HepG2 (cell line): ENCODE measurements around the gene RTCA. TPM values are rescaled to one million over a fixed set of nuclear protein-coding genes. Genes with fewer than 3 reads are reported as not detected.

Experiments
- ATF3 ChIP-seq: sonication (generic); formaldehyde crosslinking; IDR thresholded peaks from 2 replicates; pipeline ENCODE4 v1.4.0; 2020; ENCODE audit warnings: missing genetic modification reagents
- EP300 ChIP-seq, 3 experiments: sonication (generic) in 1 of 3; formaldehyde crosslinking in 1 of 3; IDR thresholded peaks; 2 replicates each; pipeline versions ENCODE4 v1.5.1 to v1.6.1; 2011 to 2020; ENCODE audit warnings: low read depth in 2 of 3, low read length in 2 of 3, borderline replicate concordance in 1 of 3, improper control_type of control experiment in 1 of 3, mild to moderate bottlenecking in 1 of 3, missing genetic modification reagents in 1 of 3, moderate library complexity in 1 of 3
- ERF ChIP-seq: IDR thresholded peaks from 2 replicates; pipeline ENCODE4 v1.6.1; 2018; ENCODE audit warnings: missing biosample characterization, missing genetic modification reagents
- HDAC1 ChIP-seq: sonication (generic); formaldehyde crosslinking; IDR thresholded peaks from 2 replicates; pipeline ENCODE4 v1.5.1; 2020; ENCODE audit warnings: mild to moderate bottlenecking, missing genetic modification reagents
- KDM1A ChIP-seq: IDR thresholded peaks from 2 replicates; pipeline ENCODE4 v1.6.1; 2016; ENCODE audit warnings: missing compliant biosample characterization
- RNF2 ChIP-seq: fragments of 450-650 bp; conservative IDR thresholded peaks from 2 replicates; pipeline ENCODE4 v1.6.1; 2016; ENCODE audit warnings: low read depth
- SMC3 ChIP-seq: IDR thresholded peaks from 2 replicates; pipeline ENCODE4 v1.6.1; 2011; ENCODE audit warnings: low read length, improper control_type of control experiment
- TCF7L2 ChIP-seq: IDR thresholded peaks from 2 replicates; pipeline ENCODE4 v1.6.1; 2011; ENCODE audit warnings: mild to moderate bottlenecking, low read depth, low read length, moderate library complexity
- THYN1 ChIP-seq: sonication (generic); formaldehyde crosslinking; IDR thresholded peaks from 2 replicates; pipeline ENCODE4 v1.8.1; 2023; ENCODE audit warnings: low read depth, mild to moderate bottlenecking, moderate library complexity, missing genetic modification reagents, borderline replicate concordance
- ZNF180 ChIP-seq: sonication (generic); formaldehyde crosslinking; IDR thresholded peaks from 2 replicates; pipeline ENCODE4 v1.4.0; 2020; ENCODE audit warnings: low read depth, missing genetic modification reagents, borderline replicate concordance
- ZNF451 ChIP-seq: sonication (generic); formaldehyde crosslinking; IDR thresholded peaks from 2 replicates; pipeline ENCODE4 v1.5.0; 2020; ENCODE audit warnings: mild to moderate bottlenecking, missing genetic modification reagents
- ZNF605 ChIP-seq: sonication (generic); formaldehyde crosslinking; IDR thresholded peaks from 2 replicates; pipeline ENCODE4 v1.8.0; 2022; ENCODE audit warnings: mild to moderate bottlenecking, missing genetic modification reagents
- ZNF761 ChIP-seq: sonication (generic); formaldehyde crosslinking; conservative IDR thresholded peaks from 2 replicates; pipeline ENCODE4 v1.4.0; 2020; ENCODE audit warnings: mild to moderate bottlenecking, missing genetic modification reagents
- ZUFSP ChIP-seq: sonication (generic); formaldehyde crosslinking; IDR thresholded peaks from 2 replicates; pipeline ENCODE4 v1.9.0; 2021; ENCODE audit warnings: missing genetic modification reagents, mild to moderate bottlenecking, borderline replicate concordance
- polyA plus RNA-seq, 8 experiments: library from polyadenylated mRNA; depleted of rRNA in 3 of 8; stranded (reverse) in 7 of 8; unstranded in 1 of 8; fragments of >200 nt; fragmentation: Illumina TruSeq in 4 of 8; extraction: Trizol in 4 of 8; gene quantifications; 2 replicates each; pipeline versions ENCODE4 v1.2.1 to v1.2.3, GENCODE V29; 2011 to 2016; ENCODE audit warnings: low read depth in 4 of 8, missing spikeins in 1 of 8, mixed read lengths in 1 of 8; ENCODE audit not compliant: insufficient read depth in 1 of 8
- total RNA-seq, 5 experiments: library from RNA; depleted of rRNA; stranded (reverse); fragments of >200 nt; fragmentation: Illumina TruSeq; extraction: Trizol; gene quantifications; 2 replicates each; pipeline ENCODE4 v1.2.3, GENCODE V29; 2016; ENCODE audit warnings: low read depth in 1 of 5
- TF ChIP-seq, protein P1 (sequence below): sonication (generic); formaldehyde crosslinking; conservative IDR thresholded peaks from 2 replicates; pipeline ENCODE4 v1.4.0; 2020; ENCODE audit warnings: mild to moderate bottlenecking, missing genetic modification reagents, moderate library complexity
- TF ChIP-seq, protein P2 (sequence below): IDR thresholded peaks from 2 replicates; pipeline ENCODE4 v1.6.1; 2016; ENCODE audit warnings: mild to moderate bottlenecking
- TF ChIP-seq, protein P3 (sequence below): sonication (generic); formaldehyde crosslinking; IDR thresholded peaks from 2 replicates; pipeline ENCODE4 v1.8.0; 2022; ENCODE audit warnings: mild to moderate bottlenecking, missing genetic modification reagents, moderate library complexity
- TF ChIP-seq, protein P4 (sequence below): sonication (generic); formaldehyde crosslinking; IDR thresholded peaks from 2 replicates; pipeline ENCODE4 v1.5.0; 2020; ENCODE audit warnings: mild to moderate bottlenecking, missing genetic modification reagents

The RTCA gene
- total and polyA plus RNA-seq, 2 of the 13 experiments (the other 11 are each of a cell fraction or from before 2014, with no cell fraction given) = 22.7 to 31.0 TPM

GRCh38 chr1:100249537-100250257, 16.3 kb upstream of the RTCA start, which contains the start of gene DBT (continued):
- TF ChIP-seq, protein P1, sequence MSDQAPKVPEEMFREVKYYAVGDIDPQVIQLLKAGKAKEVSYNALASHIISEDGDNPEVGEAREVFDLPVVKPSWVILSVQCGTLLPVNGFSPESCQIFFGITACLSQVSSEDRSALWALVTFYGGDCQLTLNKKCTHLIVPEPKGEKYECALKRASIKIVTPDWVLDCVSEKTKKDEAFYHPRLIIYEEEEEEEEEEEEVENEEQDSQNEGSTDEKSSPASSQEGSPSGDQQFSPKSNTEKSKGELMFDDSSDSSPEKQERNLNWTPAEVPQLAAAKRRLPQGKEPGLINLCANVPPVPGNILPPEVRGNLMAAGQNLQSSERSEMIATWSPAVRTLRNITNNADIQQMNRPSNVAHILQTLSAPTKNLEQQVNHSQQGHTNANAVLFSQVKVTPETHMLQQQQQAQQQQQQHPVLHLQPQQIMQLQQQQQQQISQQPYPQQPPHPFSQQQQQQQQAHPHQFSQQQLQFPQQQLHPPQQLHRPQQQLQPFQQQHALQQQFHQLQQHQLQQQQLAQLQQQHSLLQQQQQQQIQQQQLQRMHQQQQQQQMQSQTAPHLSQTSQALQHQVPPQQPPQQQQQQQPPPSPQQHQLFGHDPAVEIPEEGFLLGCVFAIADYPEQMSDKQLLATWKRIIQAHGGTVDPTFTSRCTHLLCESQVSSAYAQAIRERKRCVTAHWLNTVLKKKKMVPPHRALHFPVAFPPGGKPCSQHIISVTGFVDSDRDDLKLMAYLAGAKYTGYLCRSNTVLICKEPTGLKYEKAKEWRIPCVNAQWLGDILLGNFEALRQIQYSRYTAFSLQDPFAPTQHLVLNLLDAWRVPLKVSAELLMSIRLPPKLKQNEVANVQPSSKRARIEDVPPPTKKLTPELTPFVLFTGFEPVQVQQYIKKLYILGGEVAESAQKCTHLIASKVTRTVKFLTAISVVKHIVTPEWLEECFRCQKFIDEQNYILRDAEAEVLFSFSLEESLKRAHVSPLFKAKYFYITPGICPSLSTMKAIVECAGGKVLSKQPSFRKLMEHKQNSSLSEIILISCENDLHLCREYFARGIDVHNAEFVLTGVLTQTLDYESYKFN (CRISPR knock-in tag) = peak; percentile 26; the same call in 1 of the 2 replicates
- TF ChIP-seq RNF2 = no peak
- TF ChIP-seq, protein P2, sequence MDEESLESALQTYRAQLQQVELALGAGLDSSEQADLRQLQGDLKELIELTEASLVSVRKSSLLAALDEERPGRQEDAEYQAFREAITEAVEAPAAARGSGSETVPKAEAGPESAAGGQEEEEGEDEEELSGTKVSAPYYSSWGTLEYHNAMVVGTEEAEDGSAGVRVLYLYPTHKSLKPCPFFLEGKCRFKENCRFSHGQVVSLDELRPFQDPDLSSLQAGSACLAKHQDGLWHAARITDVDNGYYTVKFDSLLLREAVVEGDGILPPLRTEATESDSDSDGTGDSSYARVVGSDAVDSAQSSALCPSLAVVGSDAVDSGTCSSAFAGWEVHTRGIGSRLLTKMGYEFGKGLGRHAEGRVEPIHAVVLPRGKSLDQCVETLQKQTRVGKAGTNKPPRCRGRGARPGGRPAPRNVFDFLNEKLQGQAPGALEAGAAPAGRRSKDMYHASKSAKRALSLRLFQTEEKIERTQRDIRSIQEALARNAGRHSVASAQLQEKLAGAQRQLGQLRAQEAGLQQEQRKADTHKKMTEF (CRISPR knock-in tag) = peak; percentile 75; the same call in 1 of the 2 replicates
- no peak for TF ChIP-seq KDM1A (CRISPR knock-in tag)
- no peak for TF ChIP-seq THYN1 (CRISPR knock-in tag)
- peak; percentile 95 for TF ChIP-seq ZNF605 (CRISPR knock-in tag)
- no peak for TF ChIP-seq ZNF761 (CRISPR knock-in tag)
- TF ChIP-seq HDAC1 (CRISPR knock-in tag) = peak; percentile 82; the same call in 1 of the 2 replicates
- TF ChIP-seq ZNF451 = 0 out of 2 replicates have a peak, but pooled peaks have one; percentile 39
- TF ChIP-seq ZUFSP (CRISPR knock-in tag) = no peak
- no peak for TF ChIP-seq SMC3
- TF ChIP-seq, protein P3, sequence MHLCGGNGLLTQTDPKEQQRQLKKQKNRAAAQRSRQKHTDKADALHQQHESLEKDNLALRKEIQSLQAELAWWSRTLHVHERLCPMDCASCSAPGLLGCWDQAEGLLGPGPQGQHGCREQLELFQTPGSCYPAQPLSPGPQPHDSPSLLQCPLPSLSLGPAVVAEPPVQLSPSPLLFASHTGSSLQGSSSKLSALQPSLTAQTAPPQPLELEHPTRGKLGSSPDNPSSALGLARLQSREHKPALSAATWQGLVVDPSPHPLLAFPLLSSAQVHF = no peak
- TF ChIP-seq, protein P4, sequence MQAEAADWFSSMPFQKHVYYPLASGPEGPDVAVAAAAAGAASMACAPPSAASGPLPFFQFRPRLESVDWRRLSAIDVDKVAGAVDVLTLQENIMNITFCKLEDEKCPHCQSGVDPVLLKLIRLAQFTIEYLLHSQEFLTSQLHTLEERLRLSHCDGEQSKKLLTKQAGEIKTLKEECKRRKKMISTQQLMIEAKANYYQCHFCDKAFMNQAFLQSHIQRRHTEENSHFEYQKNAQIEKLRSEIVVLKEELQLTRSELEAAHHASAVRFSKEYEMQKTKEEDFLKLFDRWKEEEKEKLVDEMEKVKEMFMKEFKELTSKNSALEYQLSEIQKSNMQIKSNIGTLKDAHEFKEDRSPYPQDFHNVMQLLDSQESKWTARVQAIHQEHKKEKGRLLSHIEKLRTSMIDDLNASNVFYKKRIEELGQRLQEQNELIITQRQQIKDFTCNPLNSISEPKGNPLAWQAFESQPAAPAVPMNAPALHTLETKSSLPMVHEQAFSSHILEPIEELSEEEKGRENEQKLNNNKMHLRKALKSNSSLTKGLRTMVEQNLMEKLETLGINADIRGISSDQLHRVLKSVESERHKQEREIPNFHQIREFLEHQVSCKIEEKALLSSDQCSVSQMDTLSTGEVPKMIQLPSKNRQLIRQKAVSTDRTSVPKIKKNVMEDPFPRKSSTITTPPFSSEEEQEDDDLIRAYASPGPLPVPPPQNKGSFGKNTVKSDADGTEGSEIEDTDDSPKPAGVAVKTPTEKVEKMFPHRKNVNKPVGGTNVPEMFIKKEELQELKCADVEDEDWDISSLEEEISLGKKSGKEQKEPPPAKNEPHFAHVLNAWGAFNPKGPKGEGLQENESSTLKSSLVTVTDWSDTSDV (CRISPR knock-in tag) = no peak
- TF ChIP-seq ATF3 = 0 out of 2 replicates have a peak, but pooled peaks have one; percentile 48
- no peak for TF ChIP-seq ZNF180 (CRISPR knock-in tag)
- peak; percentile 58 for TF ChIP-seq ERF
- TF ChIP-seq TCF7L2 = no peak
- no peak for TF ChIP-seq EP300 (IDR thresholded peaks at IDR 0.05; ENCODE audit: low read depth in 2 of 2, low read length in 2 of 2)
- TF ChIP-seq EP300 (CRISPR knock-in tag; IDR thresholded peaks at IDR 0.05; ENCODE audit: borderline replicate concordance) = no peak
